HepG2 (cell line): ENCODE measurements around the gene CLEC4M. TPM values are rescaled to one million over a fixed set of nuclear protein-coding genes. Genes with fewer than 3 reads are reported as not detected.

Experiments used
- ATAC-seq: fragments of 200-7000 bp; cut with Tn5 transposase; 3 replicates; pipeline ENCODE4 v1.9.1; 2020; ENCODE audit warnings: mild to moderate bottlenecking, moderate library complexity
- BruUV-seq: library from RNA; stranded (reverse); fragments of 400-500 nt; replicated peaks from 2 replicates; lab custom pipeline; 2021; lab: Mats Ljungman, UMichigan
- CTCF ChIA-PET: fragments of 300-600 bp; formaldehyde crosslinking; extraction: SDS; loops from one replicate; lab custom pipeline; 2021; ENCODE audit warnings: low total read pairs, inconsistent platforms, low intra/inter-chr PET ratio; lab: Yijun Ruan, JAX
- POLR2A ChIA-PET: fragments of 350-600 bp; sonication (Branson Sonifier 250); formaldehyde crosslinking; loops from one replicate; lab custom pipeline; 2020; ENCODE audit warnings: antibody characterized with exemption, inconsistent platforms; lab: Yijun Ruan, JAX
- DNase-seq: peaks from one replicate; pipeline ENCODE4 v3.0.0-alpha.2; 2015; ENCODE audit warnings: low spot score
- FAIRE-seq: peaks from 3 replicates; lab custom pipeline; 2011; peaks lifted over from hg19 to GRCh38; lab: Jason Lieb, UNC
- H2AFZ ChIP-seq: one replicate; pipeline ENCODE4 v1.6.1; 2011; ENCODE audit warnings: low read length, inconsistent platforms
- H3K27ac ChIP-seq: fragments of 300-600 bp; 3 replicates; pipeline ENCODE4 v1.8.0; 2011; ENCODE audit warnings: mixed run types, mild to moderate bottlenecking, mixed read lengths, low read length, inconsistent platforms; ENCODE audit not compliant: insufficient read depth; ENCODE audit errors: extremely low read length
- H3K27me3 ChIP-seq, 2 experiments: fragments of 200-600 bp in 1 of 2; 2 replicates in 1 of 2; 3 replicates in 1 of 2; pipeline versions ENCODE4 v1.6.0 to v1.8.0; 2011; ENCODE audit warnings: low read length in 2 of 2, mild to moderate bottlenecking in 2 of 2, moderate library complexity in 2 of 2, inconsistent platforms in 1 of 2; ENCODE audit not compliant: insufficient read depth in 2 of 2, control insufficient read depth in 1 of 2
- H3K36me3 ChIP-seq, 2 experiments: fragments of 200-600 bp in 1 of 2; replicated peaks in 1 of 2; 2 replicates in 1 of 2; 3 replicates in 1 of 2; pipeline versions ENCODE4 v1.5.1 to v1.8.0; 2011; ENCODE audit warnings: low read length in 2 of 2, inconsistent platforms in 1 of 2; ENCODE audit not compliant: insufficient read depth in 2 of 2, control insufficient read depth in 1 of 2
- H3K4me1 ChIP-seq: 2 replicates; pipeline ENCODE4 v1.5.1; 2012; ENCODE audit warnings: low read length, inconsistent platforms; ENCODE audit not compliant: insufficient read depth
- H3K4me2 ChIP-seq: 2 replicates; pipeline ENCODE4 v1.6.0; 2011; ENCODE audit warnings: low read depth, low read length, inconsistent platforms
- H3K4me3 ChIP-seq, 3 experiments: fragments of 200-600 bp in 1 of 3; sonication (generic), shearing (Covaris generic) in 1 of 3; replicated peaks in 1 of 3; 2 replicates each; pipeline ENCODE4 v1.5.1; 2011 to 2016; ENCODE audit warnings: low read length in 3 of 3, inconsistent platforms in 2 of 3, low read depth in 2 of 3, mild to moderate bottlenecking in 2 of 3, control low read depth in 1 of 3, mixed read lengths in 1 of 3; ENCODE audit not compliant: insufficient read depth in 1 of 3
- H3K79me2 ChIP-seq: one replicate; pipeline ENCODE4 v1.6.1; 2011; ENCODE audit warnings: low read length, inconsistent platforms; ENCODE audit not compliant: insufficient read depth
- H3K9ac ChIP-seq: 2 replicates; pipeline ENCODE4 v1.6.0; 2011; ENCODE audit warnings: mild to moderate bottlenecking, low read depth, low read length, inconsistent platforms; ENCODE audit not compliant: insufficient read depth
- H3K9me3 ChIP-seq: 2 replicates; pipeline ENCODE4 v1.5.1; 2012; ENCODE audit warnings: mild to moderate bottlenecking, low read length
- H4K20me1 ChIP-seq: 2 replicates; pipeline ENCODE4 v1.6.0; 2011; ENCODE audit warnings: inconsistent platforms, mild to moderate bottlenecking, low read length, moderate library complexity; ENCODE audit not compliant: insufficient read depth
- BRCA1 ChIP-seq: sonication (generic); formaldehyde crosslinking; IDR thresholded peaks from 2 replicates; pipeline ENCODE4 v1.4.0; 2020; ENCODE audit warnings: missing genetic modification reagents
- CENPT ChIP-seq: sonication (generic); formaldehyde crosslinking; IDR thresholded peaks from 2 replicates; pipeline ENCODE4 v1.8.0; 2022; ENCODE audit warnings: low read depth, mild to moderate bottlenecking, moderate library complexity, missing genetic modification reagents
- CREB1 ChIP-seq, 2 experiments: fragments of 450-650 bp in 1 of 2; IDR thresholded peaks; 2 replicates each; pipeline ENCODE4 v1.6.1; 2016 to 2017; ENCODE audit warnings: control low read depth in 1 of 2, mild to moderate bottlenecking in 1 of 2, missing compliant biosample characterization in 1 of 2, missing genetic modification characterization in 1 of 2
- EEA1 ChIP-seq: sonication (generic); formaldehyde crosslinking; IDR thresholded peaks from 2 replicates; pipeline ENCODE4 v1.5.1; 2020; ENCODE audit warnings: mild to moderate bottlenecking, missing genetic modification reagents, borderline replicate concordance
- GTF2F1 ChIP-seq: fragments of 150-350 bp; IDR thresholded peaks from 2 replicates; pipeline ENCODE4 v1.6.1; 2014; ENCODE audit warnings: low read length
- HHEX ChIP-seq: IDR thresholded peaks from 2 replicates; pipeline ENCODE4 v1.6.1; 2016; ENCODE audit warnings: control low read depth
- REXO4 ChIP-seq: sonication (generic); formaldehyde crosslinking; IDR thresholded peaks from 2 replicates; pipeline ENCODE4 v1.8.0; 2022; ENCODE audit warnings: missing genetic modification reagents, mild to moderate bottlenecking, borderline replicate concordance
- RFX1 ChIP-seq: fragments of 450-650 bp; IDR thresholded peaks from 2 replicates; pipeline ENCODE4 v1.6.1; 2017
- SCMH1 ChIP-seq: sonication (generic); formaldehyde crosslinking; IDR thresholded peaks from 2 replicates; pipeline ENCODE4 v1.9.0; 2021; ENCODE audit warnings: missing genetic modification reagents, mild to moderate bottlenecking, borderline replicate concordance
- SIN3A ChIP-seq: IDR thresholded peaks from 2 replicates; pipeline ENCODE4 v1.6.1; 2011; ENCODE audit warnings: low read depth, mild to moderate bottlenecking, control low read depth, low read length, borderline replicate concordance
- TBX2 ChIP-seq: sonication (generic); formaldehyde crosslinking; IDR thresholded peaks from 2 replicates; pipeline ENCODE4 v1.5.0; 2020; ENCODE audit warnings: missing genetic modification reagents, mild to moderate bottlenecking, borderline replicate concordance
- TRIM22 ChIP-seq: fragments of 450-650 bp; IDR thresholded peaks from 2 replicates; pipeline ENCODE4 v1.6.1; 2017
- ZNF34 ChIP-seq: sonication (generic); formaldehyde crosslinking; IDR thresholded peaks from 2 replicates; pipeline ENCODE4 v1.4.0; 2020; ENCODE audit warnings: mild to moderate bottlenecking, missing genetic modification reagents, borderline replicate concordance
- ZNF451 ChIP-seq: sonication (generic); formaldehyde crosslinking; IDR thresholded peaks from 2 replicates; pipeline ENCODE4 v1.5.0; 2020; ENCODE audit warnings: mild to moderate bottlenecking, missing genetic modification reagents
- ZNF563 ChIP-seq: sonication (generic); formaldehyde crosslinking; IDR thresholded peaks from 2 replicates; pipeline ENCODE4 v1.8.0; 2022; ENCODE audit warnings: mild to moderate bottlenecking, moderate library complexity, missing genetic modification reagents
- ZNF607 ChIP-seq: sonication (generic); formaldehyde crosslinking; IDR thresholded peaks from 2 replicates; pipeline ENCODE4 v1.5.1; 2020; ENCODE audit warnings: missing genetic modification reagents, mild to moderate bottlenecking, borderline replicate concordance
- ZSCAN9 ChIP-seq: IDR thresholded peaks from 2 replicates; pipeline ENCODE4 v1.6.1; 2016; ENCODE audit warnings: borderline replicate concordance
- ZUFSP ChIP-seq: sonication (generic); formaldehyde crosslinking; IDR thresholded peaks from 2 replicates; pipeline ENCODE4 v1.9.0; 2021; ENCODE audit warnings: missing genetic modification reagents, mild to moderate bottlenecking, borderline replicate concordance
- WGBS: methylation state at CpG from one replicate; pipeline ENCODE4 v1.1.6; 2017; ENCODE audit warnings: low lambda C conversion rate; 5-methylcytosine and 5-hydroxymethylcytosine counted together
- in situ Hi-C: cut with HindIII; loops from 2 replicates; pipeline ENCODE4 v1.10.0; 2017; ENCODE audit warnings: low pct_unique_long_range_greater_than_20kb; ENCODE audit not compliant: extremely low pct_ligation_motif_present
- intact Hi-C: fragments of 100-400 bp; cut with micrococcal nuclease; formaldehyde crosslinking; loops from one replicate; pipeline ENCODE4 v1.10.0; 2022; ENCODE audit not compliant: unreplicated experiment
- polyA plus RNA-seq, 8 experiments: library from polyadenylated mRNA; depleted of rRNA in 3 of 8; stranded (reverse) in 7 of 8; unstranded in 1 of 8; fragments of >200 nt; fragmentation: Illumina TruSeq in 4 of 8; extraction: Trizol in 4 of 8; gene quantifications; 2 replicates each; pipeline versions ENCODE4 v1.2.1 to v1.2.3, GENCODE V29; 2011 to 2016; ENCODE audit warnings: low read depth in 4 of 8, missing spikeins in 1 of 8, mixed read lengths in 1 of 8; ENCODE audit not compliant: insufficient read depth in 1 of 8
- total RNA-seq, 5 experiments: library from RNA; depleted of rRNA; stranded (reverse); fragments of >200 nt; fragmentation: Illumina TruSeq; extraction: Trizol; gene quantifications; 2 replicates each; pipeline ENCODE4 v1.2.3, GENCODE V29; 2016; ENCODE audit warnings: low read depth in 1 of 5

Gene CLEC4M
- total and polyA plus RNA-seq, 2 of the 13 experiments (the other 11 are each of a cell fraction or from before 2014, with no cell fraction given): not detected

- in situ Hi-C loops (no loop called here), intact Hi-C loops (no loop called here)
- FAIRE-seq (no peak), DNase-seq (no peak), ATAC-seq (no peak)
- Histone ChIP-seq H3K9me3 (no peaks in the 10 kb centered on the region), H3K79me2 (no peaks in the 10 kb centered on the region), H4K20me1 (no peaks in the 10 kb centered on the region), H3K36me3 (no peaks in the 10 kb centered on the region), H3K27me3 (peaks cover 0 to 2% of the 10 kb centered on the region in 2 experiments; a peak in 2 of 5 replicates), H3K4me2 (no peak overlapping the region), H2AFZ (no peak overlapping the region), H3K27ac (no peak overlapping the region), H3K9ac (no peak overlapping the region), H3K4me3 (no peak overlapping the region), H3K4me1 (no peaks in the 10 kb centered on the region)
- WGBS: 17% methylated on average over 3 of the region's 5 CpGs
- no TSS peak for BruUV-seq
- ChIA-PET CTCF (no interaction called here), POLR2A (no interaction called here)
- no peak for TF ChIP-seq BRCA1 (CRISPR knock-in tag)
These were observed 40.8 kb upstream of the CLEC4M start for GRCh38 chr19:7722231-7722651.

- Histone ChIP-seq H3K9ac (no peak overlapping the region), H3K79me2 (no peaks in the 10 kb centered on the region), H3K36me3 (no peaks in the 10 kb centered on the region), H2AFZ (no peak overlapping the region), H3K4me3 (no peak overlapping the region), H3K4me1 (no peaks in the 10 kb centered on the region), H3K4me2 (no peak overlapping the region), H3K27me3 (peaks cover 1 to 27% of the 10 kb centered on the region in 2 experiments; a peak in 4 of 5 replicates), H3K9me3 (no peaks in the 10 kb centered on the region), H3K27ac (no peak overlapping the region), H4K20me1 (no peaks in the 10 kb centered on the region)
- intact Hi-C loops: no loop called here
- POLR2A ChIA-PET: no interaction called here
- CTCF ChIA-PET: no interaction called here
- in situ Hi-C loops: no loop called here
- ATAC-seq (no peak), FAIRE-seq (no peak), DNase-seq (no peak)
- 2% methylated on average over 2 of the region's 2 CpGs for WGBS
- BruUV-seq: no TSS peak
- TF ChIP-seq SIN3A: no peak
- TF ChIP-seq REXO4 (CRISPR knock-in tag): no peak
- TF ChIP-seq ZNF607: no peak
- TF ChIP-seq ZNF34 (CRISPR knock-in tag): no peak
- TF ChIP-seq ZNF451 (CRISPR knock-in tag): no peak
- no peak for TF ChIP-seq CENPT (CRISPR knock-in tag)
- no peak for TF ChIP-seq ZSCAN9
- TF ChIP-seq ZUFSP (CRISPR knock-in tag): no peak
- TF ChIP-seq EEA1 (CRISPR knock-in tag): no peak
- TF ChIP-seq TBX2 (CRISPR knock-in tag): no peak
- no peak for TF ChIP-seq SCMH1 (CRISPR knock-in tag)
- no peak for TF ChIP-seq TRIM22
- TF ChIP-seq HHEX (CRISPR knock-in tag): no peak
- TF ChIP-seq ZNF563 (CRISPR knock-in tag): no peak
- TF ChIP-seq RFX1: no peak
- no peak for TF ChIP-seq CREB1 (IDR thresholded peaks at IDR 0.05)
- no peak for TF ChIP-seq CREB1 (CRISPR knock-in tag; IDR thresholded peaks at IDR 0.05)
- no peak for TF ChIP-seq GTF2F1
These were observed 37.3 kb upstream of the CLEC4M start for GRCh38 chr19:7725791-7726190.
